Activated CD4-positive, alpha-beta T cell treated with anti-CD3 and anti-CD28 coated beads, Interleukin-10, Interleukin-2, amounts not matched to agents 100 ng/mL and 50 ng/mL, durations not matched to agents 16 hours and 8 hours (primary cell): Measurements from ENCODE around the gene IMPDH2.

ENCODE experiments used
- DNase-seq: peaks from one replicate; pipeline ENCODE4 v3.0.0-alpha.2; 2020

IMPDH2 gene

GRCh38 chr3:49028673-49029562 lies at the start of gene IMPDH2:
Gene IMPDH2 (minus strand): TSS chr3:49029398. CDS start chr3:49029350, 48 bp downstream.
- peak; percentile 97 for DNase-seq

GRCh38 chr3:49076646-49077045 lies 47.4 kb upstream of the IMPDH2 start:
- DNase-seq: no peak

DNA sequence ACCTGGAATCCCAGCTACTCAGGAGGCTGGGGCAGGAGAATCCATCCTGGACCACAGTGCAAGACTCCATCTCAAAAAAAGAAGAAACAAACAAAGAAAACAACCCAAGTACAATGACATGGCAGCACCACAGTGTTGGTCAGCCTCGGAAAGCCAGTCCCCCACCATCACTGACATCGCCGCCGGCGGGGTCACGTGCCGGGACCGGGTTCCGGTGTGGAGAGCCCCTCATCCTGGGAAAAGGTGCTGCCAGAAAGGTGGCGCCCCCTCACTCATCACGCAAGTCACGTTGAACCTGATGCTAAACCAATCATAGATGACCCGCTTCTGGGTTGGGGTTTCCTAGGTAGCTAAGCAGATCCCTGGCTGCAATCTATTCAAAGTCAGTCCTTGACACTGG lies 46.9 kb upstream of the IMPDH2 start:
- DNase-seq: no peak

- no peak for DNase-seq
Observed at GRCh38 chr3:49058011-49058410, 28.8 kb upstream of the IMPDH2 start.

DNA sequence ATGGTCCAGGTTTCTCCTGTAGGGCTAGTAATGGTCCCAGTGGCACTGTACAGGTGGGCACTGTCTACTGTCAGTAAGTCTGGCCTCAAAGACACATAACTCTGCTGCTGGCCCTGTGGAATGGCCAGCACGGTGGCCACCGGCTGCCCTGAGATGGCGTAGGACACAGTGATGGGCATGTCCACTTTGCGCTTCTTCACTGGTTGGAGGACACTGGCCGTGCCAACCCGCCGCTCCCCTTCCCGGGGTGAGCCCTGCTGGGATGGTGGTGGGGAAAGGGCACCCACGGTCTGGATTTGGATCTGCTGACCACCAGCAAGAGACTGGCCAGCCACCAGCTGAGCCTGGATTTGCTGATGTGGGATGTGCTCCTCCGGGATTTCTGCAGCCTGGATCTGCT lies 28.1 kb upstream of the IMPDH2 start:
- DNase-seq: no peak

GRCh38 chr3:49054344-49054862 lies 25.2 kb upstream of the IMPDH2 start:
- DNase-seq: no peak

DNA sequence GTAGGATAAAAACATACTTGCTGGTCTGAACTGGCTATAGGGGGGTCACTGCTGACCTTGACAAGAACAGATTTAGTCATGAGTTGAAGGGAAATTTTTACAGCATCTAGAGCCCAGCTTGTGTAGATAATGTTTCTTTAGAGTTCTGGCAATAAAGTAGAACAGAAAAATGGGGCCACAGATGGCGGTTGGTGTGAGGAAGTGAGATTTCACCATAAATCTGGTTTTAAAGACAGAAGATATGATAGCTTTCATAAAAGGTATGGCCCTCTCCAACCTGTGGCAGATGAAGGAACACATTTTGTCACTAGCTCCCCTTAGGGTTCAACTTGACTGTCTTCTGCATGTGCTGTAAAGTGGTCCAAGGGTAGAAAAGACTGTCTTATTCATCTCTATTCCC lies 24.3 kb upstream of the IMPDH2 start:
- DNase-seq: no peak

GRCh38 chr3:49035281-49035680 lies 6.1 kb upstream of the IMPDH2 start:
- DNase-seq: no peak

DNA sequence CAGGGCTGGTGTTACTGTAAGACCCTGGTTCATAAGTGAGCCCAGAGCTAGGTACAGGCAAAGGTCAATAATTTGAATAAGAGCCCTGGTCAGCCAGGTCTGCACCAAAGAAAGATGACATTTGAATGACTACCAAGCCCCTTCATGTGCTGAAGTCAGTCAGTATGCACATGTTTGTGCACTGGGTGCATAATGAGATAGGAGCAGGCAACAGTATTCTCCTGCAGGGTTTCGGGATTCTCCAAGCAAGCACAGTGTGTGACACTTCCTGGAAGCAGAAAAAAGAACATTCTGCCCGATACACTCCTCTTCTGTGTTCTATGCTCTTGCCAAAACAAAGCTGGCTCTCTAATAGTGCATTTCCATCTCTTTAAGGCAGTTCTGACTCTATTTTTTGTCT lies 5.5 kb upstream of the IMPDH2 start:
- no peak for DNase-seq

GRCh38 chr3:49032646-49033304 lies 3.6 kb upstream of the IMPDH2 start:
- no peak for DNase-seq

- DNase-seq: no peak
Observed at GRCh38 chr3:49030321-49030720, 1.1 kb upstream of the IMPDH2 start.

DNA sequence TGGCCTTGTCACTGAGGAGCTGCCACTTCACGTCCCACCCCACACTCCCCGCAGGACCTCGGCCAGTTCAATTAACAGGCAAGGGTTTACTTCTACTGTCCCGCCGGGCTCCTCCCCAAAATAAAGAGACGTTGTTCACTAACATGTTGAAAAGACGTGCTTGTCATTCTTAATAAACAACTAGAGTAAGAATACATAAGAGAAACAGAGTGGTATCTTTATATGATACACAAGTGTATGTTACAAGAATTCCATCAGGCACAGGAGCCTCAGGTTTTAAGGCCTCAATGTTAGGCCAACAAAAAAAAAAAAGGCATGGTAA lies 326 bp upstream of the IMPDH2 start:
- DNase-seq: no peak

- no peak for DNase-seq
Observed at GRCh38 chr3:49028298-49028672, 913 bp downstream of the IMPDH2 start.

GRCh38 chr3:49027634-49028033 lies 1.6 kb downstream of the IMPDH2 start:
- DNase-seq: no peak

- DNase-seq: no peak
Observed at GRCh38 chr3:49026536-49026935, 2.7 kb downstream of the IMPDH2 start.

GRCh38 chr3:49025793-49026520 lies 3.2 kb downstream of the IMPDH2 start:
- no peak for DNase-seq

DNA sequence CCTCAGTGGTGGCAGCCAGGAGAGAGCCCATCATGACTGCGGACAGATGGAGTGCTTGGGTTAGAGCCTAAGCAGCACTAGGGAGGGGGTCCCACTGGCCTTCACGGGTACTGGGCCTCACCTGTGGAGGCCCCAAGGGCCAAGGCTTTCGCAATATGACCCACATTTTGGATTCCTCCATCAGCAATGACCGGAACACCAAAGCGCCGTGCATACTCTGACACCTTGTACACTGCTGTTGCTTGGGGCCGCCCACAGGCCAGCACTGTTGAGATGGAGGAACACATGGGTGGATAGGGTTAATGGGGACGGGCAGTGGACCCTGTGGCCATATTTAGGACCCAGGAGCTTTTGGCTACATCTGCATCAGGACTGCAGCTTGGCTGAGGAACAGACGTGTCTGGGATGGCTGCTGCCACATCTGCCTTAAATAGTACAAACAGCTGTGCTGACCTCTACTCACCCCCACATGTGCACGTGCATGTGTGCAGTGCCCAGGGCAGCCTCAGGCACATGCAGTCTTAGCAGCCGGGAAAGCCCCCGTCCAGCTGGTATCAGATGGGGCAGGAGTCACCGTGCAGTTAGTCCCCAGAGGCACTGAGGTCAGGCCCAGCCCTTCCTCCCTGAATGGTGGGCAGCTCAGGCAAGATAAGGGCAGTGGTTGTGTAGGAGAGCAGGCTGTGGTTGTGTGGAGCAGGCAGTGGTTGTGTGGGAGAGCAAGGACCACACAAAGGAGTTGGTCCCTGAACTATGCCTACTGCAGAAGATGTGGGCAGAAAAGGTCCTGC lies 4.0 kb downstream of the IMPDH2 start:
- no peak for DNase-seq

GRCh38 chr3:49024449-49024848 lies 4.7 kb downstream of the IMPDH2 start:
- no peak for DNase-seq

GRCh38 chr3:49023775-49024174 lies 5.4 kb downstream of the IMPDH2 start:
- DNase-seq: no peak

GRCh38 chr3:49022688-49023171 lies 6.5 kb downstream of the IMPDH2 start:
- no peak for DNase-seq

GRCh38 chr3:49021813-49022687 lies 7.1 kb downstream of the IMPDH2 start, which contains the start of gene NDUFAF3:
Gene NDUFAF3 (plus strand): TSS chr3:49022121. CDS start chr3:49022145, 24 bp downstream.
- DNase-seq: peak; percentile 96
